Uterus (tissue), 4 donors: ENCODE results near the gene NDUFS1. TPM values are rescaled to one million over a fixed set of nuclear protein-coding genes. Genes with fewer than 3 reads are reported as not detected.
"Not testable (repeated sequence)": the region's sequence is repeated elsewhere in the genome, so short reads cannot be mapped to it uniquely, and the experiment has no call there.

ENCODE experiments used
- DNase-seq, 2 donors: peaks; one replicate each; pipeline ENCODE4 v3.0.0-alpha.2; 2019 to 2020
- H3K27ac ChIP-seq, 2 donors: fragments of 200-600 bp; sonication (generic); 1 replicate in 1 of 2; 2 replicates in 1 of 2; pipeline ENCODE4 v1.5.1; 2016 to 2018
- H3K27me3 ChIP-seq, 2 donors: fragments of 200-600 bp; sonication (generic); one replicate each; pipeline ENCODE4 v1.5.1; 2018 to 2019; ENCODE audit warnings: control low read depth in 1 of 2
- H3K36me3 ChIP-seq, 2 donors: fragments of 200-600 bp; sonication (generic); one replicate each; pipeline ENCODE4 v1.5.1; 2019; ENCODE audit warnings: control low read depth in 1 of 2
- H3K4me1 ChIP-seq, 2 donors: fragments of 200-600 bp; sonication (generic); one replicate each; pipeline ENCODE4 v1.5.1; 2018 to 2019; ENCODE audit warnings: control low read depth in 1 of 2
- H3K4me3 ChIP-seq, 2 donors: fragments of 200-600 bp; sonication (generic); 1 replicate in 1 of 2; 2 replicates in 1 of 2; pipeline ENCODE4 v1.5.1; 2018 to 2019; ENCODE audit warnings: mild to moderate bottlenecking in 1 of 2
- H3K9me3 ChIP-seq, 2 donors: fragments of 200-600 bp; sonication (generic); one replicate each; pipeline ENCODE4 v1.5.1; 2019; ENCODE audit warnings: control low read depth in 1 of 2
- POLR2A ChIP-seq, 2 donors: fragments of 450-650 bp; IDR thresholded peaks; one replicate each; pipeline ENCODE4 v1.6.1; 2016; ENCODE audit warnings: antibody characterized with exemption in 2 of 2, mild to moderate bottlenecking in 1 of 2, moderate library complexity in 1 of 2
- intact Hi-C: fragments of 100-400 bp; cut with DNase I; formaldehyde crosslinking; loops from one replicate; pipeline ENCODE4 v1.15.1; 2023; ENCODE audit warnings: low total_unique reads
- total RNA-seq, 4 donors: library from RNA; depleted of rRNA in 3 of 4; stranded (reverse); fragments of >200 nt in 3 of 4; gene quantifications; one replicate each; pipeline versions ENCODE4 v1.1.0 to v1.2.4, GENCODE V29; 2014 to 2023
- TF ChIP-seq, protein P1 (sequence below), 4 experiments: fragments of 200-600 bp in 2 of 4; fragments of 450-650 bp in 2 of 4; sonication (generic) in 2 of 4; IDR thresholded peaks; one replicate each; pipeline ENCODE4 v1.5.1; 2016 to 2019; ENCODE audit warnings: antibody characterized with exemption in 4 of 4, mild to moderate bottlenecking in 2 of 4, moderate library complexity in 1 of 4
- donor health status: DM: yes; HTN: yes; CAD: no.

The NDUFS1 gene
- total RNA-seq, 4 donors from 2014 or later, result 25.6 to 164 (median 56.6) TPM

- H3K27ac ChIP-seq, result peak overlapping the region in 1 of 2 donors; percentile 92
- H3K36me3 ChIP-seq, result no peaks in the 10 kb centered on the region
- no peaks in the 10 kb centered on the region for H3K9me3 ChIP-seq
- intact Hi-C loops, result no loop called here
- peak overlapping the region; percentile 83 to 92 for H3K4me3 ChIP-seq
- no peak for TF ChIP-seq POLR2A (IDR thresholded peaks at IDR 0.05)
- TF ChIP-seq, protein P1, sequence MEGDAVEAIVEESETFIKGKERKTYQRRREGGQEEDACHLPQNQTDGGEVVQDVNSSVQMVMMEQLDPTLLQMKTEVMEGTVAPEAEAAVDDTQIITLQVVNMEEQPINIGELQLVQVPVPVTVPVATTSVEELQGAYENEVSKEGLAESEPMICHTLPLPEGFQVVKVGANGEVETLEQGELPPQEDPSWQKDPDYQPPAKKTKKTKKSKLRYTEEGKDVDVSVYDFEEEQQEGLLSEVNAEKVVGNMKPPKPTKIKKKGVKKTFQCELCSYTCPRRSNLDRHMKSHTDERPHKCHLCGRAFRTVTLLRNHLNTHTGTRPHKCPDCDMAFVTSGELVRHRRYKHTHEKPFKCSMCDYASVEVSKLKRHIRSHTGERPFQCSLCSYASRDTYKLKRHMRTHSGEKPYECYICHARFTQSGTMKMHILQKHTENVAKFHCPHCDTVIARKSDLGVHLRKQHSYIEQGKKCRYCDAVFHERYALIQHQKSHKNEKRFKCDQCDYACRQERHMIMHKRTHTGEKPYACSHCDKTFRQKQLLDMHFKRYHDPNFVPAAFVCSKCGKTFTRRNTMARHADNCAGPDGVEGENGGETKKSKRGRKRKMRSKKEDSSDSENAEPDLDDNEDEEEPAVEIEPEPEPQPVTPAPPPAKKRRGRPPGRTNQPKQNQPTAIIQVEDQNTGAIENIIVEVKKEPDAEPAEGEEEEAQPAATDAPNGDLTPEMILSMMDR (IDR thresholded peaks at IDR 0.05), result no peak
- peaks cover 4 to 8% of the 10 kb centered on the region in 2 donors for H3K4me1 ChIP-seq
- DNase-seq, result no peak
- no peaks in the 10 kb centered on the region for H3K27me3 ChIP-seq
These were observed 1.5 kb upstream of the NDUFS1 start for GRCh38 chr2:206160807-206161179.

- no peak for DNase-seq
- Histone ChIP-seq H3K9me3 (no peaks in the 10 kb centered on the region), H3K4me3 (peak overlapping the region; percentile 83 to 92), H3K4me1 (peaks cover 4 to 8% of the 10 kb centered on the region in 2 donors), H3K27me3 (no peaks in the 10 kb centered on the region), H3K27ac (peak overlapping the region; percentile 91 to 92), H3K36me3 (no peaks in the 10 kb centered on the region)
- no peak for TF ChIP-seq POLR2A (IDR thresholded peaks at IDR 0.05)
- TF ChIP-seq, protein P1 (IDR thresholded peaks at IDR 0.05), result no peak
- intact Hi-C loops, result no loop called here
These were observed 1.0 kb upstream of the NDUFS1 start for GRCh38 chr2:206160125-206160806.

DNA sequence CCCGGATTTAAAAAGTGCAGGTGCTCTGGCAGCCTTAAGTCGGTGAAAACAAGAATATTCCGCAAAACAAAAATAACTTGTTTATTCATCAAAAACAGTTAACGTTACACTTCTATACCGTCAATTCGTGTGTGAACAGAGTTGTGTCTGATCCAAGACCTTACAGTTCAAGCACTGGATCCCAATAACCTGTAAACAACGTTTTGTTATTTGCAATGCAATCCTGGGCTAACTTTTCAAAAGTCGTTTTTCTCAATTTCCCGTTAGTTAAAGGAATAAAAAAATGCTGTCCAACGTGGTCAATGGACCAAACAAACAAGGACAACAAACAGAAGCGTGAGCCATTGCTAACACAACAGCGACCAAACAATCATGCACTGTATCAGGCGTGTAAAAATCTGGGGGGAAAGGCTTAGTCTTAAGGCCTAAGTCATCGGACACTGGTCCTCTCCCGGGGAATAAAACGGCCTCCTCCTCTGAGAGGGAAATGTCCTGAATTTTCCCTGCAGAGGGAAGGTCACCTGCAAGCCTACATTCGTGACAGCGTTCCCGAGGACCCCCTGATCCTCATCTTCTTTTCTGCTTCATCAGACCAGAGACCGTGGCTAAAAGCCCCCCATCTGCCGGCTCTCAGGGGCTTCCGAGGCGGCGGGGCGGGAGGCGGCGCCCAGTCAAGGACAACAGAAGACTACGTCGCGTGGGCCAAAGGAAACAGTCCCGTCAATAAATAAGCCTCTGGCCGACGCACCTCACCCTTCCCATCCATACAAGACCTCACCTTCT lies 490 bp downstream of the NDUFS1 start:
- Histone ChIP-seq H3K27me3 (no peaks in the 10 kb centered on the region), H3K27ac (peak overlapping the region; percentile 91 to 92), H3K4me1 (peaks cover 4 to 8% of the 10 kb centered on the region in 2 donors), H3K9me3 (no peaks in the 10 kb centered on the region), H3K36me3 (no peaks in the 10 kb centered on the region), H3K4me3 (peak overlapping the region; percentile 83 to 92)
- intact Hi-C loops, result no loop called here
- no peak for DNase-seq
- TF ChIP-seq, protein P1 (IDR thresholded peaks at IDR 0.05), result no peak
- TF ChIP-seq POLR2A (IDR thresholded peaks at IDR 0.05), result no peak

- H3K36me3 ChIP-seq, H3K27ac ChIP-seq, H3K9me3 ChIP-seq, H3K27me3 ChIP-seq, H3K4me3 ChIP-seq, DNase-seq, intact Hi-C loops, H3K4me1 ChIP-seq: not testable (repeated sequence)
These were observed 2.2 kb downstream of the NDUFS1 start for GRCh38 chr2:206157014-206157413.

GRCh38 chr2:206154197-206154596 lies 5.0 kb downstream of the NDUFS1 start:
- intact Hi-C loops, result no loop called here
- Histone ChIP-seq H3K4me1 (no peaks in the 10 kb centered on the region), H3K27ac (no peak overlapping the region), H3K9me3 (no peaks in the 10 kb centered on the region), H3K4me3 (no peak overlapping the region), H3K36me3 (no peaks in the 10 kb centered on the region), H3K27me3 (no peaks in the 10 kb centered on the region)
- DNase-seq, result no peak
- TF ChIP-seq, protein P1 (IDR thresholded peaks at IDR 0.05), result no peak
- no peak for TF ChIP-seq POLR2A (IDR thresholded peaks at IDR 0.05)
